Brain microvascular endothelial cell (primary cell): ENCODE measurements around the gene SPANXC.

Experiments used
- DNase-seq: peaks from one replicate; pipeline ENCODE4 v3.0.0-alpha.2; 2020
- H3K27ac ChIP-seq: fragments of 250-450 bp; sonication (Bioruptor Pico); 2 replicates; pipeline ENCODE4 v1.5.1; 2020; ENCODE audit warnings: mild to moderate bottlenecking, moderate library complexity
- H3K27me3 ChIP-seq: fragments of 250-450 bp; sonication (Bioruptor Pico); replicated peaks from 2 replicates; pipeline ENCODE4 v1.5.1; 2020; ENCODE audit warnings: mild to moderate bottlenecking
- H3K36me3 ChIP-seq: fragments of 250-450 bp; sonication (Bioruptor Pico); replicated peaks from 2 replicates; pipeline ENCODE4 v1.5.1; 2020; ENCODE audit warnings: mild to moderate bottlenecking
- H3K4me3 ChIP-seq: 2 replicates; pipeline ENCODE4 v1.5.1; 2011; ENCODE audit warnings: low read depth, mild to moderate bottlenecking, control low read depth, low read length, moderate library complexity
- CTCF ChIP-seq: IDR thresholded peaks from 2 replicates; pipeline ENCODE4 v1.5.1; 2011; ENCODE audit warnings: low read depth, mild to moderate bottlenecking, moderate library complexity, low read length, control low read depth, inconsistent platforms; ENCODE audit errors: missing control alignments
- in situ Hi-C: cut with HindIII; loops from 2 replicates; pipeline ENCODE4 v1.10.0; 2017; ENCODE audit warnings: low sequenced_read_pairs, low pct_ligation_motif_present

SPANXC gene

GRCh38 chrX:141214196-141214595 is 28.1 kb downstream of the SPANXC start:
- Histone ChIP-seq H3K36me3 (no peaks in the 10 kb centered on the region), H3K27me3 (no peaks in the 10 kb centered on the region), H3K27ac (no peak overlapping the region), H3K4me3 (no peak overlapping the region)
- no peak for DNase-seq
- in situ Hi-C loops: no loop called here
- no peak for TF ChIP-seq CTCF

GRCh38 chrX:141201962-141202361 is 40.4 kb downstream of the SPANXC start:
- Histone ChIP-seq H3K27me3 (no peaks in the 10 kb centered on the region), H3K36me3 (no peaks in the 10 kb centered on the region), H3K4me3 (no peak overlapping the region), H3K27ac (no peak overlapping the region)
- in situ Hi-C loops: no loop called here
- no peak for DNase-seq
- no peak for TF ChIP-seq CTCF
